ENCODE results near the gene AUH.

GRCh38 chr9:91310037-91310436 lies 51.7 kb downstream of the AUH start:
- TF ChIP-seq CTCF (IDR thresholded peaks at IDR 0.05; ENCODE audit: low read depth, low read length), result no peak
- TF ChIP-seq EZH2phosphoT487 (IDR thresholded peaks at IDR 0.05; ENCODE audit: low read depth), result no peak
